GM23248 (cell line): ENCODE measurements around the gene EPHA7.

ENCODE experiments used
- EZH2 ChIP-seq: fragments of 200-600 bp; sonication (generic); IDR thresholded peaks from 2 replicates; pipeline ENCODE4 v1.6.1; 2018; ENCODE audit warnings: antibody characterized with exemption, mild to moderate bottlenecking; ENCODE audit not compliant: insufficient read depth, poor library complexity, severe bottlenecking
- EZH2phosphoT487 ChIP-seq: fragments of 200-600 bp; sonication (generic); IDR thresholded peaks from 2 replicates; pipeline ENCODE4 v1.6.1; 2018; ENCODE audit warnings: antibody characterized with exemption, moderate library complexity, mild to moderate bottlenecking, low read depth; ENCODE audit not compliant: insufficient read depth

DNA sequence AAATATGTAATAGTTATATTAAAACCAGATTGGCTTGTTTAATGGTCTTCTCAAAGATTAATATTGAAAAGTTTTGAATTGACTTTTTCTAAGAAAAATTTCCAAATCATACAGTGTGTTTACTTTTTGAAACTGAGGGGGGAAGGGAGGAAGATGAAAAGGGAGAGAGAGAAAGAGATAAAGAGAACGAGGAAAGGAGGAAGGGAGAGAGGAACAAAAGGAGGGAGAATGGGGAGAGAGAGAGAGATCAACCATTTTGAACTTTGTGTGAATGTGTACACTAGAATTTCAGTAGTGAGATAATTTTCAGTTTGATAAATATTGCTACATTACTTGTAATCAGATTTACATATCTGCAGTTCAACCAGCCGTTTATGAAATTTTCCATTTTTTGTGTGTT is 124.5 kb downstream of the EPHA7 start:
- TF ChIP-seq EZH2 (no peak), EZH2phosphoT487 (no peak)
